IPS-18c (cell line): ENCODE measurements around the gene TFF1.
"Not testable (repeated sequence)": the region's sequence is repeated elsewhere in the genome, so short reads cannot be mapped to it uniquely, and the experiment has no call there.

ENCODE experiments used
- H3K4me3 ChIP-seq: 2 replicates; pipeline ENCODE4 v1.7.0; 2013; ENCODE audit warnings: low read depth, mild to moderate bottlenecking, low read length, moderate library complexity; ENCODE audit not compliant: insufficient read depth
- H3K9me3 ChIP-seq: one replicate; pipeline ENCODE4 v1.6.1; 2013; ENCODE audit warnings: mild to moderate bottlenecking, low read length, moderate library complexity; ENCODE audit not compliant: control insufficient read depth, insufficient read depth

Gene TFF1

GRCh38 chr21:42366292-42367010 is at the start of gene TFF1:
TSS of gene TFF1 (minus strand) at chr21:42366535. CDS start at chr21:42366495, 40 bp downstream.
- Histone ChIP-seq H3K9me3 (no peaks in the 10 kb centered on the region), H3K4me3 (no peak within 1 kb of the TSS)

GRCh38 chr21:42414928-42415769 is 48.8 kb upstream of the TFF1 start:
- Histone ChIP-seq H3K4me3 (peak overlapping the region; percentile 10; the same call in 1 of the 2 replicates), H3K9me3 (no peaks in the 10 kb centered on the region)

GRCh38 chr21:42414553-42414927 is 48.2 kb upstream of the TFF1 start:
- H3K4me3 ChIP-seq, result no peak overlapping the region

GRCh38 chr21:42414066-42414465 is 47.7 kb upstream of the TFF1 start:
- no peak overlapping the region for H3K4me3 ChIP-seq

More at GRCh38 chr21:42414553-42414927, 48.2 kb upstream of the TFF1 start:
- H3K9me3 ChIP-seq, result no peaks in the 10 kb centered on the region

GRCh38 chr21:42413500-42413899 is 47.2 kb upstream of the TFF1 start:
- H3K9me3 ChIP-seq, result no peaks in the 10 kb centered on the region
- H3K4me3 ChIP-seq, result no peak overlapping the region

More at GRCh38 chr21:42414066-42414465, 47.7 kb upstream of the TFF1 start:
- no peaks in the 10 kb centered on the region for H3K9me3 ChIP-seq

GRCh38 chr21:42413093-42413492 is 46.8 kb upstream of the TFF1 start:
- no peaks in the 10 kb centered on the region for H3K9me3 ChIP-seq
- H3K4me3 ChIP-seq, result no peak overlapping the region

- Histone ChIP-seq H3K4me3 (no peak overlapping the region), H3K9me3 (no peaks in the 10 kb centered on the region)
These were observed 46.2 kb upstream of the TFF1 start for GRCh38 chr21:42412636-42412933.

- Histone ChIP-seq H3K4me3 (no peak overlapping the region), H3K9me3 (no peaks in the 10 kb centered on the region)
These were observed 45.7 kb upstream of the TFF1 start for GRCh38 chr21:42411891-42412635.

GRCh38 chr21:42411197-42411869 is 45.0 kb upstream of the TFF1 start:
- no peak overlapping the region for H3K4me3 ChIP-seq

GRCh38 chr21:42409366-42409765 is 43.0 kb upstream of the TFF1 start:
- no peak overlapping the region for H3K4me3 ChIP-seq
- no peaks in the 10 kb centered on the region for H3K9me3 ChIP-seq

More at GRCh38 chr21:42411197-42411869, 45.0 kb upstream of the TFF1 start:
- no peaks in the 10 kb centered on the region for H3K9me3 ChIP-seq

- not testable (repeated sequence) for H3K9me3 ChIP-seq, H3K4me3 ChIP-seq
These were observed 42.4 kb upstream of the TFF1 start for GRCh38 chr21:42408718-42409117.

- H3K4me3 ChIP-seq, result no peak overlapping the region
These were observed 41.1 kb upstream of the TFF1 start for GRCh38 chr21:42407476-42407875.

GRCh38 chr21:42406866-42407265 is 40.5 kb upstream of the TFF1 start:
- H3K4me3 ChIP-seq, result no peak overlapping the region
- H3K9me3 ChIP-seq, result no peaks in the 10 kb centered on the region

More at GRCh38 chr21:42407476-42407875, 41.1 kb upstream of the TFF1 start:
- H3K9me3 ChIP-seq, result no peaks in the 10 kb centered on the region

- H3K4me3 ChIP-seq, result no peak overlapping the region
These were observed 39.9 kb upstream of the TFF1 start for GRCh38 chr21:42406201-42406621.

GRCh38 chr21:42405064-42406013 is 39.0 kb upstream of the TFF1 start:
- Histone ChIP-seq H3K9me3 (no peaks in the 10 kb centered on the region), H3K4me3 (no peak overlapping the region)

More at GRCh38 chr21:42406201-42406621, 39.9 kb upstream of the TFF1 start:
- H3K9me3 ChIP-seq, result no peaks in the 10 kb centered on the region

- H3K4me3 ChIP-seq, result no peak overlapping the region
- no peaks in the 10 kb centered on the region for H3K9me3 ChIP-seq
These were observed 38.2 kb upstream of the TFF1 start for GRCh38 chr21:42404539-42404938.
